Testis (tissue), 3 donors: ENCODE results near the gene DSE. TPM values are rescaled to one million over a fixed set of nuclear protein-coding genes. Genes with fewer than 3 reads are reported as not detected.

Source experiments
- DNase-seq: peaks from one replicate; pipeline ENCODE4 v3.0.0-alpha.2; 2019
- H3K27ac ChIP-seq, 2 donors: fragments of 200-600 bp; sonication (generic); one replicate each; pipeline ENCODE4 v1.5.1; 2019
- H3K27me3 ChIP-seq: fragments of 200-600 bp; sonication (generic); one replicate; pipeline ENCODE4 v1.5.1; 2019
- H3K36me3 ChIP-seq: fragments of 200-600 bp; sonication (generic); one replicate; pipeline ENCODE4 v1.5.1; 2017; ENCODE audit warnings: low read depth; ENCODE audit errors: missing control alignments
- H3K4me1 ChIP-seq: fragments of 200-600 bp; sonication (generic); one replicate; pipeline ENCODE4 v1.5.1; 2019
- H3K4me3 ChIP-seq, 2 donors: fragments of 200-600 bp; sonication (generic); one replicate each; pipeline ENCODE4 v1.5.1; 2017 to 2019
- H3K9me3 ChIP-seq: fragments of 200-600 bp; sonication (generic); one replicate; pipeline ENCODE4 v1.5.1; 2017
- CTCF ChIP-seq, 3 experiments: fragments of 450-650 bp in 2 of 3; fragments of 200-600 bp in 1 of 3; sonication (generic) in 1 of 3; IDR thresholded peaks; one replicate each; pipeline ENCODE4 v1.5.1; 2016 to 2019; ENCODE audit warnings: antibody characterized with exemption in 3 of 3, mild to moderate bottlenecking in 2 of 3, moderate library complexity in 1 of 3
- POLR2A ChIP-seq: fragments of 450-650 bp; IDR thresholded peaks from one replicate; pipeline ENCODE4 v1.6.1; 2017; ENCODE audit warnings: antibody characterized with exemption, mild to moderate bottlenecking, moderate library complexity
- WGBS, 2 donors: methylation state at CpG; one replicate each; pipeline ENCODE4 v1.1.5; 2018; 5-methylcytosine and 5-hydroxymethylcytosine counted together
- intact Hi-C: fragments of 100-400 bp; cut with DNase I; formaldehyde crosslinking; loops from one replicate; pipeline ENCODE4 v1.15.1; 2023; ENCODE audit warnings: low total_unique reads
- polyA plus RNA-seq: library from polyadenylated mRNA; stranded (reverse); fragments of 350-450 nt; fragmentation: Illumina TruSeq; extraction: RNeasy Lipid Tissue Mini Kit (QIAGEN cat#74804); gene quantifications from one replicate; pipeline ENCODE4 v1.2.3, GENCODE V29; 2014; ENCODE audit warnings: low read depth, low replicate concordance; ENCODE audit not compliant: insufficient read depth
- total RNA-seq, 2 donors: library from RNA; depleted of rRNA; stranded (reverse); fragments of >200 nt; gene quantifications; one replicate each; pipeline ENCODE4 v1.2.3, GENCODE V29; 2016

The DSE gene
- total and polyA plus RNA-seq, 3 donors from 2014 or later, result 31.5 to 49.3 (median 35.1) TPM

- Histone ChIP-seq H3K27me3 (no peaks in the 10 kb centered on the region), H3K9me3 (no peaks in the 10 kb centered on the region), H3K36me3 (no peaks in the 10 kb centered on the region), H3K27ac (no peak overlapping the region), H3K4me3 (no peak overlapping the region), H3K4me1 (no peaks in the 10 kb centered on the region)
- WGBS, 2 donors, result 83 to 93% methylated on average over 2 of the region's 2 CpGs
- no peak for TF ChIP-seq CTCF (IDR thresholded peaks at IDR 0.05)
- TF ChIP-seq POLR2A, result no peak
- intact Hi-C loops, result no loop called here
- DNase-seq, result no peak
Measured at GRCh38 chr6:116483616-116484015, 112.9 kb downstream of the DSE start.

- H3K9me3 ChIP-seq, result no peaks in the 10 kb centered on the region
- TF ChIP-seq POLR2A (no peak), CTCF (IDR thresholded peaks at IDR 0.05) (no peak)
- H3K4me1 ChIP-seq, result no peaks in the 10 kb centered on the region
- intact Hi-C loops, result no loop called here
- no peak for DNase-seq
- H3K27me3 ChIP-seq, result no peaks in the 10 kb centered on the region
- WGBS, 2 donors, result 69 to 82% methylated on average over 5 of the region's 5 CpGs
- no peak overlapping the region for H3K4me3 ChIP-seq
- H3K36me3 ChIP-seq, result no peaks in the 10 kb centered on the region
- H3K27ac ChIP-seq, result no peak overlapping the region
Measured at GRCh38 chr6:116485559-116486184, 114.9 kb downstream of the DSE start.

- WGBS, 2 donors, result 85 to 92% methylated on average over 1 of the region's 1 CpG
- Histone ChIP-seq H3K4me3 (no peak overlapping the region), H3K27me3 (no peaks in the 10 kb centered on the region), H3K36me3 (no peaks in the 10 kb centered on the region), H3K4me1 (no peaks in the 10 kb centered on the region), H3K9me3 (no peaks in the 10 kb centered on the region), H3K27ac (no peak overlapping the region)
- intact Hi-C loops, result no loop called here
- TF ChIP-seq POLR2A (no peak), CTCF (IDR thresholded peaks at IDR 0.05) (no peak)
- no peak for DNase-seq
Measured at GRCh38 chr6:116491610-116492330, 121.0 kb downstream of the DSE start.

- Histone ChIP-seq H3K4me1 (no peaks in the 10 kb centered on the region), H3K27ac (no peak overlapping the region), H3K9me3 (no peaks in the 10 kb centered on the region), H3K4me3 (no peak overlapping the region), H3K36me3 (no peaks in the 10 kb centered on the region), H3K27me3 (no peaks in the 10 kb centered on the region)
- no peak for TF ChIP-seq POLR2A
- no peak for TF ChIP-seq CTCF (IDR thresholded peaks at IDR 0.05)
- no peak for DNase-seq
- intact Hi-C loops, result no loop called here
- 77 to 89% methylated on average over 6 of the region's 6 CpGs for WGBS, 2 donors
Measured at GRCh38 chr6:116492331-116493067, 121.8 kb downstream of the DSE start.

Other genes starting within 250 kb of the DSE start
- under 1 TPM; 0.06 to 0.16 TPM for gene COL10A1, start 244.8 kb upstream of the DSE start, total RNA-seq
- 0.34 TPM for gene COL10A1, start 244.8 kb upstream of the DSE start, polyA plus RNA-seq
- gene TSPYL4, start 116.9 kb upstream of the DSE start, total RNA-seq, result 10 to 100 TPM; 27.9 to 33.1 TPM
- gene TSPYL4, start 116.9 kb upstream of the DSE start, polyA plus RNA-seq, result 39.8 TPM
- gene TSPYL1, start 91.0 kb upstream of the DSE start, total RNA-seq, result 10 to 100 TPM; 86.4 to 95.0 TPM
- gene TSPYL1, start 91.0 kb upstream of the DSE start, polyA plus RNA-seq, result 91.9 TPM
- 10 to 100 TPM in 1 of 2 donors, 1 to 10 TPM in 1; 9.7 to 10.4 TPM for gene CALHM6, start 90.4 kb downstream of the DSE start, total RNA-seq
- 15.7 TPM for gene CALHM6, start 90.4 kb downstream of the DSE start, polyA plus RNA-seq
- 1 to 10 TPM; 2.0 TPM for gene CALHM5, start 140.7 kb downstream of the DSE start, total RNA-seq
- 1.5 TPM for gene CALHM5, start 140.7 kb downstream of the DSE start, polyA plus RNA-seq
- under 1 TPM in 1 of 2 donors, not detected in 1; 0.39 TPM for gene TRAPPC3L, start 174.7 kb downstream of the DSE start, total RNA-seq
- gene TRAPPC3L, start 174.7 kb downstream of the DSE start, polyA plus RNA-seq, result 0.37 TPM
- gene CALHM4, start 182.8 kb downstream of the DSE start, total RNA-seq, result under 1 TPM in 1 of 2 donors, not detected in 1; 0.25 TPM
- gene CALHM4, start 182.8 kb downstream of the DSE start, polyA plus RNA-seq, result 1.2 TPM
- 10 to 100 TPM; 20.5 to 27.8 TPM for gene RWDD1, start 200.6 kb downstream of the DSE start, total RNA-seq
- gene RWDD1, start 200.6 kb downstream of the DSE start, polyA plus RNA-seq, result 15.6 TPM
- 1 to 10 TPM; 2.1 to 5.2 TPM for gene RSPH4A, start 245.5 kb downstream of the DSE start, total RNA-seq
- gene RSPH4A, start 245.5 kb downstream of the DSE start, polyA plus RNA-seq, result 8.1 TPM